ENCODE data around the gene USH2A.

GRCh38 chr1:215883004-215883403 lies 540.2 kb downstream of the USH2A start:
- TF ChIP-seq CTCF (IDR thresholded peaks at IDR 0.05; ENCODE audit: borderline replicate concordance, extremely low read depth, low read length, poor library complexity, severe bottlenecking) (no peak), EZH2 (IDR thresholded peaks at IDR 0.05; ENCODE audit: borderline replicate concordance, low read depth, low read length, severe bottlenecking) (no peak)

Measured in DND-41 (cell line).